ENCODE results near the gene KRT13. TPM values are rescaled to one million over a fixed set of nuclear protein-coding genes. Genes with fewer than 3 reads are reported as not detected.

KRT13 gene
- total RNA-seq, 1 donor from 2014 or later: 112 TPM

GRCh38 chr17:41464173-41464572 is 41.2 kb downstream of the KRT13 start:
- Histone ChIP-seq H3K36me3 (ENCODE audit: control insufficient read depth, insufficient read depth, low read length) (no peaks in the 10 kb centered on the region), H3K4me3 (ENCODE audit: low read depth, low read length) (no peak overlapping the region), H3K27me3 (ENCODE audit: control insufficient read depth, insufficient read depth, low read length) (no peaks in the 10 kb centered on the region)
- FAIRE-seq (peak; percentile 52), DNase-seq (ENCODE audit: low read depth) (no peak)
- TF ChIP-seq CTCF (IDR thresholded peaks at IDR 0.05; ENCODE audit: insufficient read depth, low read length, severe bottlenecking): no peak

DNA sequence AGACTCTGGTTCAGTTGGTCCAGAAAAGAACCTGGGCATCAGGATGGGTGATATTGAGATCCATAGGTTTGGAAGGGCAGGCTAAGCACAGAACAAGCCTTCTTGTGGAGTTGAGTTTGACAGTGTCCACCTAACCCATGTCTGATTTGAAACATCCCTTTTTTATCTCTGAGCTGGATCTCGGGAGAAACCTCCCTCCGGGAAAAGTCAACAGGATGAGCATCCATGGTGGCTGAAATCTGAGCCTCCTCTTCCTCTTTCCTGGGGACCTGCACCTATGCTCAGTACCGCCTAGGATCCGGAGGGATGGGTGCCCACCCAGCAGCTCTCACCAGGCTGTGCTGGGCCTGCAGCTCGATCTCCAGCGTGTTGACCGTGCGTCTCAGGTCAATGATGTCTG is 41.7 kb downstream of the KRT13 start:
- Histone ChIP-seq H3K36me3 (ENCODE audit: control insufficient read depth, insufficient read depth, low read length) (no peaks in the 10 kb centered on the region), H3K4me3 (ENCODE audit: low read depth, low read length) (no peak overlapping the region), H3K27me3 (ENCODE audit: control insufficient read depth, insufficient read depth, low read length) (no peaks in the 10 kb centered on the region)
- no peak for FAIRE-seq
- DNase-seq (ENCODE audit: low read depth): no peak
- TF ChIP-seq CTCF (IDR thresholded peaks at IDR 0.05; ENCODE audit: insufficient read depth, low read length, severe bottlenecking): no peak

GRCh38 chr17:41462705-41463104 is 42.7 kb downstream of the KRT13 start:
- TF ChIP-seq CTCF (IDR thresholded peaks at IDR 0.05; ENCODE audit: insufficient read depth, low read length, severe bottlenecking): no peak
- DNase-seq (ENCODE audit: low read depth) (no peak), FAIRE-seq (no peak)
- Histone ChIP-seq H3K36me3 (ENCODE audit: control insufficient read depth, insufficient read depth, low read length) (no peaks in the 10 kb centered on the region), H3K4me3 (ENCODE audit: low read depth, low read length) (no peak overlapping the region), H3K27me3 (ENCODE audit: control insufficient read depth, insufficient read depth, low read length) (no peaks in the 10 kb centered on the region)

- TF ChIP-seq CTCF (IDR thresholded peaks at IDR 0.05; ENCODE audit: insufficient read depth, low read length, severe bottlenecking): no peak
- DNase-seq (ENCODE audit: low read depth) (no peak), FAIRE-seq (no peak)
- Histone ChIP-seq H3K27me3 (ENCODE audit: control insufficient read depth, insufficient read depth, low read length) (no peaks in the 10 kb centered on the region), H3K36me3 (ENCODE audit: control insufficient read depth, insufficient read depth, low read length) (no peaks in the 10 kb centered on the region), H3K4me3 (ENCODE audit: low read depth, low read length) (no peak overlapping the region)
Observed at GRCh38 chr17:41457676-41458075, 47.7 kb downstream of the KRT13 start.

GRCh38 chr17:41456204-41456603 is 49.2 kb downstream of the KRT13 start:
- Histone ChIP-seq H3K36me3 (ENCODE audit: control insufficient read depth, insufficient read depth, low read length) (no peaks in the 10 kb centered on the region), H3K4me3 (ENCODE audit: low read depth, low read length) (no peak overlapping the region), H3K27me3 (ENCODE audit: control insufficient read depth, insufficient read depth, low read length) (no peaks in the 10 kb centered on the region)
- FAIRE-seq (no peak), DNase-seq (ENCODE audit: low read depth) (no peak)
- peak; percentile 33 for TF ChIP-seq CTCF (IDR thresholded peaks at IDR 0.05; ENCODE audit: insufficient read depth, low read length, severe bottlenecking)

- Histone ChIP-seq H3K27me3 (ENCODE audit: control insufficient read depth, insufficient read depth, low read length) (no peaks in the 10 kb centered on the region), H3K36me3 (ENCODE audit: control insufficient read depth, insufficient read depth, low read length) (no peaks in the 10 kb centered on the region), H3K4me3 (ENCODE audit: low read depth, low read length) (no peak overlapping the region)
- no peak for TF ChIP-seq CTCF (IDR thresholded peaks at IDR 0.05; ENCODE audit: insufficient read depth, low read length, severe bottlenecking)
- DNase-seq (ENCODE audit: low read depth): peak; percentile 22
- no peak for FAIRE-seq
Observed at GRCh38 chr17:41455236-41455635, 50.2 kb downstream of the KRT13 start.
